Testis (tissue), 3 donors: Measurements from ENCODE around the gene PRAC1. TPM values are rescaled to one million over a fixed set of nuclear protein-coding genes. Genes with fewer than 3 reads are reported as not detected.

Source experiments
- DNase-seq: peaks from one replicate; pipeline ENCODE4 v3.0.0-alpha.2; 2019
- H3K27ac ChIP-seq, 2 donors: fragments of 200-600 bp; sonication (generic); one replicate each; pipeline ENCODE4 v1.5.1; 2019
- H3K27me3 ChIP-seq: fragments of 200-600 bp; sonication (generic); one replicate; pipeline ENCODE4 v1.5.1; 2019
- H3K36me3 ChIP-seq: fragments of 200-600 bp; sonication (generic); one replicate; pipeline ENCODE4 v1.5.1; 2017; ENCODE audit warnings: low read depth; ENCODE audit errors: missing control alignments
- H3K4me1 ChIP-seq: fragments of 200-600 bp; sonication (generic); one replicate; pipeline ENCODE4 v1.5.1; 2019
- H3K4me3 ChIP-seq, 2 donors: fragments of 200-600 bp; sonication (generic); one replicate each; pipeline ENCODE4 v1.5.1; 2017 to 2019
- H3K9me3 ChIP-seq: fragments of 200-600 bp; sonication (generic); one replicate; pipeline ENCODE4 v1.5.1; 2017
- POLR2A ChIP-seq: fragments of 450-650 bp; IDR thresholded peaks from one replicate; pipeline ENCODE4 v1.6.1; 2017; ENCODE audit warnings: antibody characterized with exemption, mild to moderate bottlenecking, moderate library complexity
- WGBS, 2 donors: methylation state at CpG; one replicate each; pipeline ENCODE4 v1.1.5; 2018; 5-methylcytosine and 5-hydroxymethylcytosine counted together
- intact Hi-C: fragments of 100-400 bp; cut with DNase I; formaldehyde crosslinking; loops from one replicate; pipeline ENCODE4 v1.15.1; 2023; ENCODE audit warnings: low total_unique reads
- polyA plus RNA-seq: library from polyadenylated mRNA; stranded (reverse); fragments of 350-450 nt; fragmentation: Illumina TruSeq; extraction: RNeasy Lipid Tissue Mini Kit (QIAGEN cat#74804); gene quantifications from one replicate; pipeline ENCODE4 v1.2.3, GENCODE V29; 2014; ENCODE audit warnings: low read depth, low replicate concordance; ENCODE audit not compliant: insufficient read depth
- total RNA-seq, 2 donors: library from RNA; depleted of rRNA; stranded (reverse); fragments of >200 nt; gene quantifications; one replicate each; pipeline ENCODE4 v1.2.3, GENCODE V29; 2016
- TF ChIP-seq, protein P1 (sequence below), 3 experiments: fragments of 450-650 bp in 2 of 3; fragments of 200-600 bp in 1 of 3; sonication (generic) in 1 of 3; IDR thresholded peaks; one replicate each; pipeline ENCODE4 v1.5.1; 2016 to 2019; ENCODE audit warnings: antibody characterized with exemption in 3 of 3, mild to moderate bottlenecking in 2 of 3, moderate library complexity in 1 of 3

Gene PRAC1
- total and polyA plus RNA-seq, 3 donors from 2014 or later, result not detected

DNA sequence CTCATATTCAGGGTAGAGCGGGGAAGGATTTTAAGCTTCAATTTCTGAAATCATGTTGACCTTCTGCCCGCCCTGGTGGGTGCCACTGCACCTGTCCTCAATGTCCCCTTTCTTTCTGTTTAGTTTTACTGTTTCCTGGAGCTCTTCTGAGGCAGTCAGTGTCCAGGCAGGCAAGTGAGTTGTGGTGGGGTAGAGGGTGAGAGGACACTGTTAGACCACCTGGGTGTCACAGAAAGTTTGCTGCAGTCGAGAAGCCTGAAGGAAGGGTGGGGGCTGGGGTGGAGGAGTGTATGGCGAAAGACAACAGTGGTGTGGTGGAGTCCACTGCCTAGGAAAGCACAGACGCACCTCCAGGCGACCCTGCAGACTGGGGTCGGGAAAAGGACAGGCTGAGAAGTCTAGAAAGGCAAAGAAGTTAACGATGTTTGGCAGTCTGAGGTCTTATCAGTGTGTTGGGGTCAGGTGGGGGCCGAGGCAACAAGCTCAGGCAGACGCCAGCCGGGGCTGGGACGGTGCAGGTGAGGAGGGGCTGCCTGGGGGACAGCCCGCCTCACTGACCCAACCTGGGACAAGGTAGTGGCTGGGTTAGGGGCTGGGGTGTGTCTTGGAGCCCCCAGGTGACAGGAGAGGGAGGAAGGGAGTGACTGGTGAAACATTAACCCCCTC is 29.5 kb upstream of the PRAC1 start:
- Histone ChIP-seq H3K9me3 (no peaks in the 10 kb centered on the region), H3K36me3 (no peaks in the 10 kb centered on the region), H3K27me3 (no peaks in the 10 kb centered on the region), H3K27ac (no peak overlapping the region), H3K4me3 (no peak overlapping the region), H3K4me1 (peaks cover 6% of the 10 kb centered on the region)
- intact Hi-C loops, result no loop called here
- TF ChIP-seq, protein P1, sequence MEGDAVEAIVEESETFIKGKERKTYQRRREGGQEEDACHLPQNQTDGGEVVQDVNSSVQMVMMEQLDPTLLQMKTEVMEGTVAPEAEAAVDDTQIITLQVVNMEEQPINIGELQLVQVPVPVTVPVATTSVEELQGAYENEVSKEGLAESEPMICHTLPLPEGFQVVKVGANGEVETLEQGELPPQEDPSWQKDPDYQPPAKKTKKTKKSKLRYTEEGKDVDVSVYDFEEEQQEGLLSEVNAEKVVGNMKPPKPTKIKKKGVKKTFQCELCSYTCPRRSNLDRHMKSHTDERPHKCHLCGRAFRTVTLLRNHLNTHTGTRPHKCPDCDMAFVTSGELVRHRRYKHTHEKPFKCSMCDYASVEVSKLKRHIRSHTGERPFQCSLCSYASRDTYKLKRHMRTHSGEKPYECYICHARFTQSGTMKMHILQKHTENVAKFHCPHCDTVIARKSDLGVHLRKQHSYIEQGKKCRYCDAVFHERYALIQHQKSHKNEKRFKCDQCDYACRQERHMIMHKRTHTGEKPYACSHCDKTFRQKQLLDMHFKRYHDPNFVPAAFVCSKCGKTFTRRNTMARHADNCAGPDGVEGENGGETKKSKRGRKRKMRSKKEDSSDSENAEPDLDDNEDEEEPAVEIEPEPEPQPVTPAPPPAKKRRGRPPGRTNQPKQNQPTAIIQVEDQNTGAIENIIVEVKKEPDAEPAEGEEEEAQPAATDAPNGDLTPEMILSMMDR (IDR thresholded peaks at IDR 0.05), result no peak
- no peak for TF ChIP-seq POLR2A
- 15 to 20% methylated on average over 13 of the region's 13 CpGs for WGBS, 2 donors
- DNase-seq, result no peak

DNA sequence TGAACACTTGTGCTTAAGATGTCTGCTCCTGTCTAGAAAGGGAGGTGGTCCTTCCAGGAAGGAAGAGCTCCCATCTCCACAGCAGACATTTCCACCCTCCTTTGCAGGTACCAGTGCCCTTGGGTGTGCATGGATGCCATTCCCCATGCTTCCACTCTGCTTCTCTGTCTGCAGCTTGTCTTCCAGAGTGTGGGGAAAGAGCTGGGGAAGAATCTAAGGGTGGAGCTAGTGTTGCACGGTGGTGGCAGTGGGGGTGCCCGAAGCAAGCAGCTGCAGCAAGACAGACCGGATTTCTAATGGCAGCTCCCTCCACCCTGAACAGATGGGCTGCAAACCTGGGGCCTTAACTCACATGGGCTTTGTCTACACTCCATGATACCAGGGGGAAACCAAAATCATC is 28.9 kb upstream of the PRAC1 start:
- H3K4me1 ChIP-seq, result peaks cover 6% of the 10 kb centered on the region
- 20 to 40% methylated on average over 2 to 3 of the region's 3 CpGs for WGBS, 2 donors
- DNase-seq, result no peak
- no peaks in the 10 kb centered on the region for H3K27me3 ChIP-seq
- H3K27ac ChIP-seq, result no peak overlapping the region
- H3K9me3 ChIP-seq, result no peaks in the 10 kb centered on the region
- H3K4me3 ChIP-seq, result no peak overlapping the region
- TF ChIP-seq POLR2A, result no peak
- TF ChIP-seq, protein P1 (IDR thresholded peaks at IDR 0.05), result no peak
- intact Hi-C loops, result no loop called here
- H3K36me3 ChIP-seq, result no peaks in the 10 kb centered on the region

DNA sequence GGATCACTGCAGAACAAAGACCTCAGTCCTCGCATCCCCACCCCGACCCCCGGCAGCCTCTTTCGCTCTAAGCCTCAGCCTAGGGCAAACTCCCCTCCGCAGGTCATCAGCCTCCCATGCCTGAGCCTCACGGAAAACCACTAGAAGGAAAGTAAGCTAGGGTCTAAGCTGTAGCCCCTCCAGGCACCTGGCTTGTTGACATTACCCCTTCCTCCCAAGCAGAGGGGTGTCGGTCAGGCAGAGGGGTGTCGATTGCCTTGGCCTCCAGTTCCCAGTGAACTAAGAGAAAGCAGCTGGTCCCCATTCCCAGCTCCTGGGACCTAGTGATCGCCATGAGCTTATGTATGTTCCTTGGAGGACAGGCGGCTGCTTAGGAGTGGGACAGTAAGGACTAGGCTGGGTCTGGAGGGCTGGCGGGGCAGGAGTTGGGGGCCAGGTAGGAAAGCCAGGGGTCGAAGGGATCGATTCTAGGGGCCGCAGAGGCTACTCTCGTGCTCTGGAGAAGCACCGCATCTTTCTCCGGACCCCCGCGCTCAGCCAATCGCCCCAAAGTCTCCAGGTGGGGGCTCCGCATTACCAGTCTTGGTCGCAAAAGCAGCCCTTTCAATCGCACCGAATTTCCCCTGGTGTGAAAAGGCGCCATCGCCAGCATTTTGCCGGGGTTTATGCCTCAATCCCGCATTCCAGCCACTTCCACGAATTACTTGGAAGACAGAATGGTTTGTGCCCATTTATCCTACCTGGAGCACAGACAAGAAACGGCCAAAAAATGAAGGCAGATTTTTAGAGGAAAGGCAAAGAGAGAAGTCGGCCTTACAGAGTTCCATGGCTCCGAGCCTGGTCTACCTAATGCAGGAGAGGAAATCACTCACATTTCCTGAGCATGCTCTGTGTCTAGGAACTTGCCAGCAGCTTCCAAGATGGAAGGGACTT is 27.6 kb upstream of the PRAC1 start:
- WGBS, 2 donors, result 7 to 9% methylated on average over 15 to 32 of the region's 32 CpGs

DNA sequence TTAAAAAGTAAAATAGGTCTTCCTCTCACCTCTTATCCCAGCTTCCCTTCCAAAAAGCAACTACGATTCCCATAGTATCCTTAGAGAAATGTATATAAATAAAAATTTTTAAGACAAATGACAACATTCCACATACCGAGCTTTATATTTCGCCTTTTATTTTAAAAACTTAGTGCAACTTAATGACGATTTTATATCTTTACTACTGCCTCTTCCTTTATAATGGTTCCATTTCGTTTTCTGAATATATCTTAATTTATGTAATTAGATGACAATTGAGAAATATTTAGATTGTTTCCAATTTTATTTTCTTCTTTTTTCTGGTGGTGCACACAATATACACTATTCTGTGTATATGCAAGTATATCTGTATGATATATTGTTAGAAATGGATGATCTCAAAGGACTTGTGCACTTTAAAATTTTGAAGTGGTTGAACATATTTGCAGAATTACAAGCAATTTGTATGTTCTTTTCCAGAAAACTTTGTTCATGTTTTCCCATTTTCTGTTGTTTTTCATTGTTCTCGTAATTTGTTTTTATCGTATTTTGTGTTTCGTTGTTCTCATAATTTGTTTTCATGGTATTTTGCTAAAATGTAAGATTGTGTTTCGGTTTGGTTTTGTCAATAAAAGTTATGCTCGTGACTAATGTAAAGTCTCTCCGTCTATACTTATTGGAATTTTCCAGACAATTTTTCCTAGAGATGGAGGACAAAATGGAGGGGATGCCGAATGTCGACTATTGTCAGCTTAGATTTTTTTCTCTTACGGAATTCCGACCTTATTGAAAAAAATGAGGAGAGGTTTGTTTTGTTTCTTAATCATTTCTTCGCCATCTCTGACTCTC is 26.6 kb upstream of the PRAC1 start:
- Histone ChIP-seq H3K27me3 (no peaks in the 10 kb centered on the region), H3K4me3 (no peak overlapping the region), H3K9me3 (no peaks in the 10 kb centered on the region), H3K27ac (no peak overlapping the region), H3K36me3 (no peaks in the 10 kb centered on the region), H3K4me1 (no peaks in the 10 kb centered on the region)
- DNase-seq, result no peak
- intact Hi-C loops, result no loop called here
- WGBS, 2 donors, result 20 to 25% methylated on average over 16 of the region's 16 CpGs
- TF ChIP-seq, protein P1 (IDR thresholded peaks at IDR 0.05), result no peak
- no peak for TF ChIP-seq POLR2A

More for the DNA sequence above, 27.6 kb upstream of the PRAC1 start:
- intact Hi-C loops, result no loop called here
- Histone ChIP-seq H3K27me3 (no peaks in the 10 kb centered on the region), H3K4me3 (no peak overlapping the region), H3K9me3 (no peaks in the 10 kb centered on the region), H3K4me1 (peaks cover 5% of the 10 kb centered on the region), H3K27ac (no peak overlapping the region), H3K36me3 (no peaks in the 10 kb centered on the region)
- DNase-seq, result no peak
- TF ChIP-seq POLR2A, result no peak
- TF ChIP-seq, protein P1 (IDR thresholded peaks at IDR 0.05), result no peak
